IMR-90 (cell line): ENCODE measurements around the gene TRAIP. TPM values are rescaled to one million over a fixed set of nuclear protein-coding genes. Genes with fewer than 3 reads are reported as not detected.
"Not testable (repeated sequence)": the region's sequence is repeated elsewhere in the genome, so short reads cannot be mapped to it uniquely, and the experiment has no call there.

Experiments used
- ATAC-seq: fragments of 200-7000 bp; cut with Tn5 transposase; 2 replicates; pipeline ENCODE4 v1.9.1; 2020; ENCODE audit warnings: low read depth, mild to moderate bottlenecking, moderate library complexity
- BruUV-seq: library from RNA; stranded (reverse); fragments of 400-500 nt; replicated peaks from 2 replicates; lab custom pipeline; 2021; lab: Mats Ljungman, UMichigan
- CTCF ChIA-PET: fragments of 300-600 bp; formaldehyde crosslinking; extraction: SDS; loops from one replicate; lab custom pipeline; 2021; ENCODE audit warnings: antibody characterized with exemption; lab: Yijun Ruan, JAX
- POLR2A ChIA-PET: fragments of 300-600 bp; sonication (Branson Sonifier 250); formaldehyde crosslinking; loops from one replicate; lab custom pipeline; 2022; ENCODE audit warnings: antibody characterized with exemption; ENCODE audit not compliant: unreplicated experiment; lab: Charles Lee
- DNase-seq: peaks from one replicate; pipeline ENCODE4 v3.0.0; 2013
- H2AFZ ChIP-seq: replicated peaks from 2 replicates; pipeline ENCODE3; 2013; ENCODE audit warnings: low read length, mild to moderate bottlenecking; ENCODE audit not compliant: poor library complexity
- H2AK5ac ChIP-seq: 2 replicates; pipeline ENCODE4 v1.6.1; 2013; ENCODE audit warnings: low read depth, low read length, inconsistent platforms
- H2AK9ac ChIP-seq: replicated peaks from 2 replicates; pipeline ENCODE3; 2013; ENCODE audit warnings: mild to moderate bottlenecking, low read depth, low read length, moderate library complexity; ENCODE audit not compliant: poor library complexity
- H2BK120ac ChIP-seq: 2 replicates; pipeline ENCODE4 v1.6.1; 2013; ENCODE audit warnings: low read depth, low read length, inconsistent platforms
- H2BK15ac ChIP-seq: 3 replicates; pipeline ENCODE4 v1.6.1; 2013; ENCODE audit warnings: low read depth, low read length, inconsistent platforms
- H2BK20ac ChIP-seq: 2 replicates; pipeline ENCODE4 v1.6.1; 2013; ENCODE audit warnings: low read depth, mild to moderate bottlenecking, inconsistent platforms, low read length, moderate library complexity
- H2BK5ac ChIP-seq: 2 replicates; pipeline ENCODE4 v1.6.1; 2013; ENCODE audit warnings: mild to moderate bottlenecking, low read depth, low read length, inconsistent platforms; ENCODE audit not compliant: poor library complexity, severe bottlenecking
- H3K14ac ChIP-seq: replicated peaks from 2 replicates; pipeline ENCODE4 v1.6.1; 2013; ENCODE audit warnings: low read depth, low read length, inconsistent platforms
- H3K18ac ChIP-seq: 2 replicates; pipeline ENCODE4 v1.6.1; 2013; ENCODE audit warnings: low read depth, low read length, control low read depth
- H3K23ac ChIP-seq: 2 replicates; pipeline ENCODE4 v1.6.1; 2013; ENCODE audit warnings: low read depth, low read length, inconsistent platforms
- H3K27ac ChIP-seq: 2 replicates; pipeline ENCODE4 v1.5.1; 2013; ENCODE audit warnings: mild to moderate bottlenecking, control low read depth, low read length; ENCODE audit not compliant: insufficient read depth
- H3K27me3 ChIP-seq: 2 replicates; pipeline ENCODE4 v1.6.1; 2013; ENCODE audit warnings: low read length; ENCODE audit not compliant: control insufficient read depth, insufficient read depth
- H3K36me3 ChIP-seq: 2 replicates; pipeline ENCODE4 v1.6.1; 2013; ENCODE audit warnings: low read length, mixed read lengths; ENCODE audit not compliant: control insufficient read depth, insufficient read depth
- H3K4ac ChIP-seq: 2 replicates; pipeline ENCODE4 v1.6.1; 2013; ENCODE audit warnings: low read depth, low read length, inconsistent platforms
- H3K4me1 ChIP-seq: 2 replicates; pipeline ENCODE4 v1.6.1; 2013; ENCODE audit warnings: low read length, mixed read lengths; ENCODE audit not compliant: control insufficient read depth, insufficient read depth
- H3K4me2 ChIP-seq: 2 replicates; pipeline ENCODE4 v1.6.1; 2013; ENCODE audit warnings: low read depth, mild to moderate bottlenecking, control low read depth, low read length, moderate library complexity
- H3K4me3 ChIP-seq: 2 replicates; pipeline ENCODE4 v1.5.1; 2013; ENCODE audit warnings: low read depth, mild to moderate bottlenecking, control low read depth, low read length, moderate library complexity; ENCODE audit not compliant: insufficient read depth
- H3K56ac ChIP-seq: 2 replicates; pipeline ENCODE4 v1.6.1; 2013; ENCODE audit warnings: low read length, inconsistent platforms; ENCODE audit not compliant: insufficient read depth; ENCODE audit errors: extremely low read depth
- H3K79me1 ChIP-seq, 2 experiments: 2 replicates each; pipeline ENCODE4 v1.6.1; 2013; ENCODE audit warnings: low read length in 2 of 2, inconsistent platforms in 1 of 2, low read depth in 1 of 2
- H3K9ac ChIP-seq: 2 replicates; pipeline ENCODE4 v1.6.1; 2013; ENCODE audit warnings: low read depth, low read length, control low read depth
- H3K9me1 ChIP-seq: 2 replicates; pipeline ENCODE4 v1.6.1; 2013; ENCODE audit warnings: low read length, inconsistent platforms; ENCODE audit not compliant: insufficient read depth
- H3K9me3 ChIP-seq: 2 replicates; pipeline ENCODE4 v1.6.1; 2013; ENCODE audit warnings: low read length; ENCODE audit not compliant: control insufficient read depth, insufficient read depth
- H4K20me1 ChIP-seq: 2 replicates; pipeline ENCODE4 v1.6.1; 2013; ENCODE audit warnings: low read length, inconsistent platforms; ENCODE audit not compliant: insufficient read depth
- H4K5ac ChIP-seq: 2 replicates; pipeline ENCODE4 v1.6.1; 2013; ENCODE audit warnings: mild to moderate bottlenecking, low read depth, low read length, control low read depth
- H4K8ac ChIP-seq, 2 experiments: 2 replicates each; pipeline ENCODE4 v1.6.1; 2013; ENCODE audit warnings: low read depth in 2 of 2, low read length in 2 of 2, control low read depth in 1 of 2, inconsistent platforms in 1 of 2
- H4K91ac ChIP-seq: 2 replicates; pipeline ENCODE4 v1.6.1; 2013; ENCODE audit warnings: low read depth, low read length, inconsistent platforms; ENCODE audit not compliant: insufficient read depth
- MXI1 ChIP-seq: IDR thresholded peaks from 2 replicates; pipeline ENCODE4 v1.6.1; 2012; ENCODE audit warnings: low read depth, mild to moderate bottlenecking, low read length, moderate library complexity, borderline replicate concordance
- WGBS, 2 experiments: methylation state at CpG; one replicate each; pipeline versions ENCODE4 v1.1.5 to v1.1.7; 2013; ENCODE audit warnings: missing lambda C conversion rate in 2 of 2; ENCODE audit not compliant: insufficient read length in 1 of 2; ENCODE audit errors: extremely low coverage in 2 of 2; 5-methylcytosine and 5-hydroxymethylcytosine counted together
- dilution Hi-C: fragments of 300-500 bp; cut with HindIII; formaldehyde crosslinking; loops from one replicate; pipeline ENCODE4 v1.14.3; 2018; ENCODE audit warnings: low sequenced_read_pairs; ENCODE audit not compliant: unreplicated experiment
- in situ Hi-C: fragments of 300-500 bp; cut with MboI; formaldehyde crosslinking; loops from 3 replicates; pipeline ENCODE4 v1.14.3; 2019; ENCODE audit warnings: low sequenced_read_pairs, inconsistent platforms, mixed read lengths
- intact Hi-C: fragments of 100-400 bp; cut with micrococcal nuclease; formaldehyde crosslinking; loops from 2 replicates; pipeline ENCODE4 v1.10.0; 2022
- polyA plus RNA-seq, 3 experiments: library from polyadenylated mRNA; depleted of rRNA; stranded (reverse); fragments of >200 nt; gene quantifications; 2 replicates each; pipeline ENCODE4 v1.2.3, GENCODE V29; 2012; ENCODE audit warnings: low replicate concordance in 1 of 3
- total RNA-seq: library from RNA; depleted of rRNA; stranded (reverse); fragments of >200 nt; gene quantifications from 2 replicates; pipeline ENCODE4 v1.2.3, GENCODE V29; 2012
- TF ChIP-seq, protein P1 (sequence below): fragments of 150-350 bp; IDR thresholded peaks from 2 replicates; pipeline ENCODE4 v1.6.1; 2016; ENCODE audit warnings: low read depth, mild to moderate bottlenecking, low read length, moderate library complexity, borderline replicate concordance

The TRAIP gene
- total and polyA plus RNA-seq, 2 of the 4 experiments (the other 2 are of a cell fraction): 6.3 to 9.2 TPM

DNA sequence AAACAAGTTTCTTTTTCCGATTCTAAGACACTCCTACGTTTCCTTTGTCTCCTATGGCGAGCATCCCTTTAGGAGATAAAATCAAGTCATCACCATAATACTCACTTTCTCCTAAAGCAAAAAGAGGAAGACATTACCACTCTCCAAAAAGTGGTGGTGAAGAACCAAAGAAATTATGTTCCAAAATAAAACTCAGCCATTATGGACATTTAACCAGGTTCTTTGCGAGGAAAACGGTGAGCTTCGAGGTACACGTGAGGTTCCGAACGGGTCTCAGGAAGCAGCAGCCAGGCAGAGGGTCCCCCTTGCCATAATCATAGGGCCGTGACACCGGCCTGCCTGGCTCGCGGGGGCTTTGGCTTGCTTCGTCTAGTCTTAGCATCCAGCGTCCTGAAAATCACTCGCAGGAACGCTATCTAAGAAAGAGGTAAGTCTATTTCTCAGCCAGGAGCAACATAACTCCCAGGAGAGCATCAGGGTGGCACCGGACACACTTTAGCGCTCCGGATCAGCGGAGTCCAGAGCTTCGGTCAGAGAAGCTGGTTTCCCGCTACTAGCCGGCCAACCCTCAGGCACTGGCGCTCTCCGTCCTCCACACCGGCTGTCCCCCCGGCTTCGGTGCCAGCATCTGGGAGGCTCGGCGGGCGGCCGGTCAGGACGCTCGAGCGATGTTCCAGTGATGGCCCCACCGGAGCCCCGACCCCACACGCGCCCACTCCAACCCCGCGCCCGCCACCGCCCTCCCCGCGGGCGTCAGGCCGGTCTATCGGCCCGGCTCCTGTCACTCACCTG is 70.6 kb downstream of the TRAIP start:
- intact Hi-C loops: no loop called here
- H3K27ac ChIP-seq: peak overlapping the region; percentile 45
- peaks cover 12% of the 10 kb centered on the region for H3K36me3 ChIP-seq
- in situ Hi-C loops: no loop called here
- H3K4me2 ChIP-seq: peak overlapping the region; percentile 96
- H2AK9ac ChIP-seq: peak overlapping the region; percentile 91
- peak overlapping the region; percentile 99 for H3K23ac ChIP-seq
- no peaks in the 10 kb centered on the region for H3K9me3 ChIP-seq
- peak; percentile 44; the same call in 1 of the 2 replicates for TF ChIP-seq MXI1
- TF ChIP-seq, protein P1, sequence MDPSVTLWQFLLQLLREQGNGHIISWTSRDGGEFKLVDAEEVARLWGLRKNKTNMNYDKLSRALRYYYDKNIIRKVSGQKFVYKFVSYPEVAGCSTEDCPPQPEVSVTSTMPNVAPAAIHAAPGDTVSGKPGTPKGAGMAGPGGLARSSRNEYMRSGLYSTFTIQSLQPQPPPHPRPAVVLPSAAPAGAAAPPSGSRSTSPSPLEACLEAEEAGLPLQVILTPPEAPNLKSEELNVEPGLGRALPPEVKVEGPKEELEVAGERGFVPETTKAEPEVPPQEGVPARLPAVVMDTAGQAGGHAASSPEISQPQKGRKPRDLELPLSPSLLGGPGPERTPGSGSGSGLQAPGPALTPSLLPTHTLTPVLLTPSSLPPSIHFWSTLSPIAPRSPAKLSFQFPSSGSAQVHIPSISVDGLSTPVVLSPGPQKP: no peak
- no peaks in the 10 kb centered on the region for H3K27me3 ChIP-seq
- POLR2A ChIA-PET: interaction anchor here (0.6 kb wide), 1 partner anchor 18 kb away, joined by 7 read pairs; the partner anchor contains the start of gene INKA1
- peak overlapping the region; percentile 93 for H3K56ac ChIP-seq
- no peak overlapping the region; the same call in 1 of the 2 replicates for H4K5ac ChIP-seq
- no TSS peak for BruUV-seq
- CTCF ChIA-PET: interaction anchor here (0.7 kb wide), 1 partner anchor 41 kb away, joined by 3 read pairs; no protein-coding TSS in a partner anchor
- H4K91ac ChIP-seq: peak overlapping the region; percentile 58
- H4K20me1 ChIP-seq: peaks cover 22% of the 10 kb centered on the region
- H2BK5ac ChIP-seq: peak overlapping the region; percentile 14
- DNase-seq: peak; percentile 28
- H3K4me1 ChIP-seq: peaks cover 10% of the 10 kb centered on the region
- peak overlapping the region; percentile 64 for H3K4me3 ChIP-seq
- H2BK120ac ChIP-seq: no peak overlapping the region
- H3K9ac ChIP-seq: peak overlapping the region; percentile 78
- H2BK20ac ChIP-seq: no peak overlapping the region
- peaks cover 4 to 51% of the 10 kb centered on the region in 2 experiments for H3K79me1 ChIP-seq
- WGBS, 2 experiments: 1% methylated on average over 27 of the region's 50 CpGs; no CpG with 5 or more reads in 1 of the 2 experiments
- H2AFZ ChIP-seq: peak overlapping the region; percentile 89
- H3K4ac ChIP-seq: peak overlapping the region; percentile 83
- no peak overlapping the region for H2BK15ac ChIP-seq
- peak overlapping the region; percentile 93 for H3K14ac ChIP-seq
- H2AK5ac ChIP-seq: peak overlapping the region; percentile 89
- peak; percentile 44 for ATAC-seq
- no peak overlapping the region for H3K18ac ChIP-seq
- peak overlapping the region; percentile 32 to 74; a peak in 1 of 4 replicates for H4K8ac ChIP-seq
- H3K9me1 ChIP-seq: peaks cover 11% of the 10 kb centered on the region
- dilution Hi-C loops: no loop called here

DNA sequence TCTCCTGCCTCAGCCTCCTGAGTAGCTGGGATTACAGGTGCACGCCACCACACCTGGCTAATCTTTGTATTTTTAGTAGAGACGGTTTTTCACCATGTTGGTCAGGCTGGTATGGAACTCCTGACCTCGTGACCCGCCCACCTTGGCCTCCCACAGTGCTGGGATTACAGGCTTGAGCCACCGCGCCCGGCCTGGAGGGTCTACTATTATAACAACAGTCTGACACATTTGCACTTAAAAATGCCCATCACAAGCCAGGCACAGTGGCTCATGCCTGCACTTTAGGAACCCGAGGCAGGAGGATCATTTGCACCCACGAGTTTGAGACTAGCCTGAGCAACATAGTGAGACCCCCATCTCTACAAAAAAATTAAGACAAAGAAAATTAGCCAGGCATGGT is 74.1 kb downstream of the TRAIP start:
- H3K23ac ChIP-seq, H3K9me3 ChIP-seq, BruUV-seq, H3K9ac ChIP-seq, POLR2A ChIA-PET, H2AK5ac ChIP-seq, intact Hi-C loops, H2AFZ ChIP-seq, H2BK20ac ChIP-seq, CTCF ChIA-PET, H3K4ac ChIP-seq, dilution Hi-C loops, H2BK120ac ChIP-seq, H2BK15ac ChIP-seq, H3K4me2 ChIP-seq, H2AK9ac ChIP-seq, H3K27ac ChIP-seq, in situ Hi-C loops, H3K18ac ChIP-seq, H3K56ac ChIP-seq, H3K27me3 ChIP-seq, H4K5ac ChIP-seq, DNase-seq, H3K4me3 ChIP-seq, H2BK5ac ChIP-seq, ATAC-seq, H3K14ac ChIP-seq, H4K8ac ChIP-seq, H4K91ac ChIP-seq: not testable (repeated sequence)
- peaks cover 7 to 72% of the 10 kb centered on the region in 2 experiments for H3K79me1 ChIP-seq
- peaks cover 46% of the 10 kb centered on the region for H4K20me1 ChIP-seq
- H3K4me1 ChIP-seq: peaks cover 14% of the 10 kb centered on the region
- 100% methylated on average over 1 of the region's 9 CpGs; no CpG with 5 or more reads in 1 of the 2 experiments for WGBS, 2 experiments
- peaks cover 12% of the 10 kb centered on the region for H3K36me3 ChIP-seq
- H3K9me1 ChIP-seq: peaks cover 16% of the 10 kb centered on the region
